CD4-positive, alpha-beta memory T cell (primary cell): ENCODE measurements around the gene ARHGAP31. TPM values are rescaled to one million over a fixed set of nuclear protein-coding genes. Genes with fewer than 3 reads are reported as not detected.
A peak's percentile ranks its signal among the peaks of the same experiment; 100 is the strongest.

ENCODE experiments used
- CTCF ChIA-PET: fragments of 350-600 bp; sonication (Branson Sonifier 250); formaldehyde crosslinking; loops from one replicate; lab custom pipeline; 2021; ENCODE audit warnings: inconsistent platforms; ENCODE audit not compliant: partially characterized antibody; lab: Charles Lee
- POLR2A ChIA-PET: fragments of 350-600 bp; sonication (Branson Sonifier 250); formaldehyde crosslinking; loops from one replicate; lab custom pipeline; 2021; ENCODE audit not compliant: partially characterized antibody; lab: Charles Lee
- DNase-seq, 5 donors: peaks; one replicate each; pipeline versions ENCODE4 v3.0.0 to v3.0.0-alpha.2; 2020 to 2022; ENCODE audit warnings: mixed read lengths in 1 of 5
- H3K27ac ChIP-seq: one replicate; pipeline ENCODE4 v1.7.0; 2013; ENCODE audit warnings: low read depth, low read length
- H3K27me3 ChIP-seq: 2 replicates; pipeline ENCODE4 v1.7.0; 2013; ENCODE audit warnings: mild to moderate bottlenecking, low read length, moderate library complexity; ENCODE audit not compliant: insufficient read depth
- H3K36me3 ChIP-seq: 2 replicates; pipeline ENCODE4 v1.7.0; 2013; ENCODE audit warnings: mild to moderate bottlenecking, low read length, moderate library complexity; ENCODE audit not compliant: insufficient read depth
- H3K4me1 ChIP-seq: 2 replicates; pipeline ENCODE4 v1.7.0; 2013; ENCODE audit warnings: mild to moderate bottlenecking, low read length, moderate library complexity; ENCODE audit not compliant: insufficient read depth
- H3K4me3 ChIP-seq, 2 donors: one replicate each; pipeline ENCODE4 v1.7.0; 2013; ENCODE audit warnings: low read length in 2 of 2, mild to moderate bottlenecking in 1 of 2
- H3K9me3 ChIP-seq, 2 donors: one replicate each; pipeline ENCODE4 v1.7.0; 2013; ENCODE audit warnings: low read length in 2 of 2, control low read depth in 1 of 2; ENCODE audit not compliant: control insufficient read depth in 1 of 2
- H3K27ac Mint-ChIP-seq, 7 donors: one replicate each; pipeline ENCODE4 v1.8.0; 2020 to 2021; ENCODE audit warnings: mixed read lengths in 7 of 7, mild to moderate bottlenecking in 6 of 7, inconsistent platforms in 3 of 7, moderate library complexity in 3 of 7
- H3K27me3 Mint-ChIP-seq, 2 donors: one replicate each; pipeline ENCODE4 v1.8.0; 2020 to 2021; ENCODE audit warnings: mixed read lengths in 2 of 2
- H3K36me3 Mint-ChIP-seq, 2 donors: one replicate each; pipeline ENCODE4 v1.8.0; 2020 to 2021; ENCODE audit warnings: mixed read lengths in 2 of 2, inconsistent platforms in 1 of 2, mild to moderate bottlenecking in 1 of 2
- H3K4me1 Mint-ChIP-seq, 4 donors: one replicate each; pipeline ENCODE4 v1.8.0; 2020 to 2021; ENCODE audit warnings: mixed read lengths in 4 of 4, mild to moderate bottlenecking in 1 of 4
- H3K4me3 Mint-ChIP-seq, 8 donors: one replicate each; pipeline ENCODE4 v1.8.0; 2020 to 2021; ENCODE audit warnings: mixed read lengths in 8 of 8, mild to moderate bottlenecking in 7 of 8, moderate library complexity in 6 of 8, inconsistent platforms in 3 of 8
- H3K9me3 Mint-ChIP-seq, 8 donors: one replicate each; pipeline ENCODE4 v1.8.0; 2020 to 2021; ENCODE audit warnings: mixed read lengths in 8 of 8, mild to moderate bottlenecking in 5 of 8, inconsistent platforms in 3 of 8, moderate library complexity in 1 of 8
- intact Hi-C: fragments of 100-400 bp; cut with micrococcal nuclease; formaldehyde crosslinking; loops from one replicate; pipeline ENCODE4 v1.15.1; 2023
- polyA plus RNA-seq, 2 donors: library from polyadenylated mRNA; unstranded; fragments of 300-500 nt; fragmentation: Illumina TruSeq; gene quantifications; one replicate each; pipeline ENCODE4 v1.2.3, GENCODE V29; 2021
- total RNA-seq, 2 experiments: library from RNA; stranded (reverse); gene quantifications; one replicate each; pipeline ENCODE4 v1.2.3, GENCODE V29; 2021

Gene ARHGAP31
- total and polyA plus RNA-seq, 4 experiments from 2014 or later, result 1.2 to 6.2 (median 5.1) TPM

- peak overlapping the region in 1 of 8 donors; percentile 96 for H3K4me3 Mint-ChIP-seq
- H3K27me3 ChIP-seq, result no peaks in the 10 kb centered on the region
- H3K27ac ChIP-seq, result no peak overlapping the region
- no peaks in the 10 kb centered on the region for H3K36me3 ChIP-seq
- H3K4me1 ChIP-seq, result peaks cover 19% of the 10 kb centered on the region
- H3K4me1 Mint-ChIP-seq, result peaks cover 13 to 37% (median 26%) of the 10 kb centered on the region in 4 donors
- DNase-seq, result no peak
- no peak overlapping the region for H3K4me3 ChIP-seq
- CTCF ChIA-PET, result no interaction called here
- H3K36me3 Mint-ChIP-seq, result peaks cover 0 to 5% of the 10 kb centered on the region in 2 donors
- H3K9me3 Mint-ChIP-seq, result peaks cover 0 to 4% (median 0%) of the 10 kb centered on the region in 8 donors
- no peaks in the 10 kb centered on the region for H3K9me3 ChIP-seq
- intact Hi-C loops, result loop anchor here (10.0 kb wide), 1 partner anchor 770 kb away; the partner anchor contains the start of gene GSK3B
- POLR2A ChIA-PET, result interaction anchor here (1.0 to 2.8 kb wide), 2 partner anchors 31 to 33 kb away, joined by 4 to 16 read pairs; partner anchors contain the start of gene ARHGAP31
- no peaks in the 10 kb centered on the region for H3K27me3 Mint-ChIP-seq
- peak overlapping the region in 6 of 7 donors; percentile 1 to 99 (median 74) for H3K27ac Mint-ChIP-seq
These were observed 30.7 kb downstream of the ARHGAP31 start for GRCh38 chr3:119324899-119325298.

DNA sequence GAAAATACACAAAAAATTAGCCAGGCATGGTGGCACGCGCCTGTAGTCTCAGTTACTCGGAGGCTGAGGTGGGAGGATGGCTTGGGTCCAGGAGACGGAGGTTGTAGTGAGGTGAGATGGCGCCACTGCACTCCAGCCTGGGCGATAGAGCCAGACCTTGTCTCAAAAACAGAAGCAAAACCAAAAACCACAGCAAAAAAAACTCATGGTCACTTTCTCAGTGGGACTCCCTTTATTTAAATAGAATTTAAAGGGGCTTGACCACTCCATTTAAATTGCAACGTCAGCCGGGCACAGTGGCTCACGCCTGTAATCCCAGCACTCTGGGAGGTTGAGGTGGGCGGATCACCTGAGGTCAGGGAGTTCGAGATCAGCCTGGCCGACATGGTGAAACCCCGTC is 32.8 kb downstream of the ARHGAP31 start:
- Mint-ChIP-seq H3K9me3 (peaks cover 0 to 4% (median 0%) of the 10 kb centered on the region in 8 donors), H3K27me3 (no peaks in the 10 kb centered on the region), H3K36me3 (peaks cover 0 to 6% of the 10 kb centered on the region in 2 donors), H3K4me1 (peaks cover 9 to 26% (median 16%) of the 10 kb centered on the region in 4 donors), H3K4me3 (no peak overlapping the region), H3K27ac (peak overlapping the region in 1 of 7 donors; percentile 10)
- DNase-seq, result no peak
- H3K9me3 ChIP-seq, result no peaks in the 10 kb centered on the region
- intact Hi-C loops, result loop anchor here (10.0 kb wide), 1 partner anchor 768 kb away; the partner anchor contains the start of gene GSK3B
- no peaks in the 10 kb centered on the region for H3K36me3 ChIP-seq
- H3K4me3 ChIP-seq, result no peak overlapping the region
- no peaks in the 10 kb centered on the region for H3K27me3 ChIP-seq
- peaks cover 17% of the 10 kb centered on the region for H3K4me1 ChIP-seq
- ChIA-PET CTCF (no interaction called here), POLR2A (no interaction called here)
- no peak overlapping the region for H3K27ac ChIP-seq

GRCh38 chr3:119329551-119329950 is 35.4 kb downstream of the ARHGAP31 start:
- H3K4me3 Mint-ChIP-seq, result no peak overlapping the region
- ChIA-PET CTCF (no interaction called here), POLR2A (no interaction called here)
- H3K36me3 ChIP-seq, result no peaks in the 10 kb centered on the region
- H3K27me3 ChIP-seq, result no peaks in the 10 kb centered on the region
- H3K27ac Mint-ChIP-seq, result no peak overlapping the region
- H3K4me3 ChIP-seq, result no peak overlapping the region
- H3K9me3 ChIP-seq, result no peaks in the 10 kb centered on the region
- DNase-seq, result no peak
- no peaks in the 10 kb centered on the region for H3K27me3 Mint-ChIP-seq
- peaks cover 0 to 9% of the 10 kb centered on the region in 2 donors for H3K36me3 Mint-ChIP-seq
- peaks cover 0 to 2% (median 0%) of the 10 kb centered on the region in 8 donors for H3K9me3 Mint-ChIP-seq
- no peaks in the 10 kb centered on the region for H3K4me1 ChIP-seq
- no peak overlapping the region for H3K27ac ChIP-seq
- H3K4me1 Mint-ChIP-seq, result peaks cover 2 to 7% (median 4%) of the 10 kb centered on the region in 4 donors
- intact Hi-C loops, result loop anchor here (10.0 kb wide), 1 partner anchor 765 kb away; the partner anchor contains the start of gene GSK3B

GRCh38 chr3:119330181-119330580 is 36.0 kb downstream of the ARHGAP31 start:
- intact Hi-C loops, result no loop called here
- ChIA-PET POLR2A (no interaction called here), CTCF (no interaction called here)
- Mint-ChIP-seq H3K27me3 (no peaks in the 10 kb centered on the region), H3K27ac (no peak overlapping the region), H3K4me3 (no peak overlapping the region), H3K9me3 (peaks cover 0 to 2% (median 0%) of the 10 kb centered on the region in 8 donors), H3K36me3 (peaks cover 0 to 12% of the 10 kb centered on the region in 2 donors), H3K4me1 (peaks cover 0 to 7% (median 1%) of the 10 kb centered on the region in 4 donors)
- no peak for DNase-seq
- Histone ChIP-seq H3K36me3 (no peaks in the 10 kb centered on the region), H3K27me3 (no peaks in the 10 kb centered on the region), H3K4me3 (no peak overlapping the region), H3K27ac (no peak overlapping the region), H3K4me1 (no peaks in the 10 kb centered on the region), H3K9me3 (no peaks in the 10 kb centered on the region)

GRCh38 chr3:119330858-119331257 is 36.7 kb downstream of the ARHGAP31 start:
- H3K27ac Mint-ChIP-seq, result no peak overlapping the region
- DNase-seq, result no peak
- intact Hi-C loops, result no loop called here
- Histone ChIP-seq H3K36me3 (no peaks in the 10 kb centered on the region), H3K4me1 (no peaks in the 10 kb centered on the region), H3K4me3 (no peak overlapping the region), H3K27me3 (no peaks in the 10 kb centered on the region), H3K27ac (no peak overlapping the region), H3K9me3 (no peaks in the 10 kb centered on the region)
- H3K27me3 Mint-ChIP-seq, result no peaks in the 10 kb centered on the region
- H3K9me3 Mint-ChIP-seq, result peaks cover 0 to 2% (median 0%) of the 10 kb centered on the region in 8 donors
- H3K36me3 Mint-ChIP-seq, result peaks cover 0 to 15% of the 10 kb centered on the region in 2 donors
- POLR2A ChIA-PET, result no interaction called here
- no peak overlapping the region for H3K4me3 Mint-ChIP-seq
- CTCF ChIA-PET, result no interaction called here
- peaks cover 0 to 7% (median 1%) of the 10 kb centered on the region in 4 donors for H3K4me1 Mint-ChIP-seq

DNA sequence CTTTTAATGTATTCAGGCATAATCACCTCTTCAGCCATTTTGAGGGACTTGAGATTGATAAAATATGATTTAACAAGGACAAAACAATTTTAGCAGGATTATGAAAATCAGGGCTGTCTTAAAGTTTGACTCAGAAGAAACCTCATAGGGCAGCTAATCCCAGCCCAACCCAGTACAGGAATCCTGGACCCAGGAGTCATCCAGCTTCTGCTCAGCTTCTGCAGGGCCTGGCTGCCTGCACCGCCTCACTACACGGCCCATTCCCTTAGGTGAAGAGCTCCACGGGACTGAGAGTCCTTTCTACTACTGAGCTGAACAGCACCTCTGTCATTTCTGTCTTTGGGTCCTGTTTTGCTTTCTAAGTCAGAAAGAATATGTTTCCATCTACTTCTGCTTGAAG is 37.5 kb downstream of the ARHGAP31 start:
- POLR2A ChIA-PET, result no interaction called here
- Mint-ChIP-seq H3K27me3 (no peaks in the 10 kb centered on the region), H3K36me3 (peaks cover 0 to 17% of the 10 kb centered on the region in 2 donors), H3K4me3 (no peak overlapping the region), H3K4me1 (peaks cover 0 to 4% (median 0%) of the 10 kb centered on the region in 4 donors), H3K27ac (no peak overlapping the region), H3K9me3 (no peaks in the 10 kb centered on the region)
- H3K27ac ChIP-seq, result no peak overlapping the region
- no peak overlapping the region for H3K4me3 ChIP-seq
- DNase-seq, result no peak
- no peaks in the 10 kb centered on the region for H3K27me3 ChIP-seq
- CTCF ChIA-PET, result interaction anchor here (1.3 kb wide), 1 partner anchor 9 kb away, joined by 3 read pairs; no protein-coding TSS in a partner anchor
- H3K4me1 ChIP-seq, result no peaks in the 10 kb centered on the region
- H3K9me3 ChIP-seq, result no peaks in the 10 kb centered on the region
- intact Hi-C loops, result no loop called here
- H3K36me3 ChIP-seq, result no peaks in the 10 kb centered on the region

DNA sequence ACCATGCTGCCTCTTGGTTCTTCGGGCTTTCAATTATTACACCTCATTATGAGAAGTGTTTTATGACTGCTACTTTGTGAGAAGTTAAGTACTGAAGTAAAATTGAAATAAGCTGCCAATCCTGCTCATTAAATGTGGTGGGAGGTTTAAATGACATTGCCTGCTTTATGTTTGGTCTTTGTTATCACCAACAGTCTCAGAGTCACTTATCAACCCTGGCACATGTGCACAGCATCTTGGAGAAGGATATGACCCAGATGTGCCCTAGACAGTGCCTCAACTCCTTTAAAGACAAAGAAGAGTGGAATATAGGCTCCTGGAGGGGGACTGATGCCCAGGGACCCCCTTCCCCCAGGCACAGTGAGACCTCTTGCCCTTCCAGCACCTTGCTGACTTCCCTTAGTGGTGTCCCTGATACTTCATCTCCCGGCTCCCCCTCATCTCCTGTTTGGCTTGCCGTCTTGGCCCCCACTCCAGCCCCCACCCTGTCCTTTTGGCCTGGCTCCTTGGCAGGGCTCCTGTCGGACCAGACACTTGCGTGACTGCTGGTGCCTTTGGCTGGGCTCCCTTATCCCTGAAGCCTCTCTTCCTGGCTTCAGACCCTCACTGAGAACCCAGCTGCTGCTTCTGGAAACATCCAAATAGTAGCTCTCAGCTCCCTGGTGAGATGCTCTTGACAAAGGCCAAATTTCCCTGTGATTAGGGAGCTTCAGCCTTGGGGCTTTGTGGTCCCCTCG is 39.8 kb downstream of the ARHGAP31 start:
- H3K9me3 Mint-ChIP-seq, result no peaks in the 10 kb centered on the region
- POLR2A ChIA-PET, result no interaction called here
- CTCF ChIA-PET, result interaction anchor here (1.1 kb wide), 1 partner anchor 93 kb away, joined by 3 read pairs; no protein-coding TSS in a partner anchor
- peaks cover 0 to 4% (median 0%) of the 10 kb centered on the region in 4 donors for H3K4me1 Mint-ChIP-seq
- Histone ChIP-seq H3K36me3 (no peaks in the 10 kb centered on the region), H3K27ac (no peak overlapping the region), H3K9me3 (no peaks in the 10 kb centered on the region), H3K4me3 (no peak overlapping the region), H3K27me3 (no peaks in the 10 kb centered on the region), H3K4me1 (no peaks in the 10 kb centered on the region)
- intact Hi-C loops, result no loop called here
- DNase-seq, result no peak
- H3K36me3 Mint-ChIP-seq, result peaks cover 0 to 23% of the 10 kb centered on the region in 2 donors
- no peaks in the 10 kb centered on the region for H3K27me3 Mint-ChIP-seq
- H3K27ac Mint-ChIP-seq, result peak overlapping the region in 1 of 7 donors; percentile 2
- H3K4me3 Mint-ChIP-seq, result no peak overlapping the region
